HepG2 (cell line): ENCODE results near the gene GAS6. TPM values are rescaled to one million over a fixed set of nuclear protein-coding genes. Genes with fewer than 3 reads are reported as not detected.
A peak's percentile ranks its signal among the peaks of the same experiment; 100 is the strongest.

ENCODE experiments used
- ARNT ChIP-seq: fragments of 450-650 bp; IDR thresholded peaks from 2 replicates; pipeline ENCODE4 v1.6.1; 2017
- ARNTL ChIP-seq: sonication (generic); formaldehyde crosslinking; IDR thresholded peaks from 2 replicates; pipeline ENCODE4 v1.4.0; 2020; ENCODE audit warnings: mild to moderate bottlenecking, missing genetic modification reagents
- ATF7 ChIP-seq, 2 experiments: fragments of 450-650 bp in 1 of 2; sonication (generic) in 1 of 2; formaldehyde crosslinking in 1 of 2; IDR thresholded peaks; 2 replicates each; pipeline versions ENCODE4 v1.4.0 to v1.6.1; 2016 to 2020; ENCODE audit warnings: antibody characterized with exemption in 1 of 2, mild to moderate bottlenecking in 1 of 2, missing genetic modification reagents in 1 of 2
- ATM ChIP-seq: fragments of 450-650 bp; IDR thresholded peaks from 2 replicates; pipeline ENCODE4 v1.7.1; 2017; ENCODE audit warnings: mild to moderate bottlenecking, borderline replicate concordance
- CBFB ChIP-seq: sonication (generic); formaldehyde crosslinking; IDR thresholded peaks from 2 replicates; pipeline ENCODE4 v1.4.0; 2020; ENCODE audit warnings: missing genetic modification reagents
- CREB1 ChIP-seq, 2 experiments: fragments of 450-650 bp in 1 of 2; IDR thresholded peaks; 2 replicates each; pipeline ENCODE4 v1.6.1; 2016 to 2017; ENCODE audit warnings: control low read depth in 1 of 2, mild to moderate bottlenecking in 1 of 2, missing compliant biosample characterization in 1 of 2, missing genetic modification characterization in 1 of 2
- EEA1 ChIP-seq: sonication (generic); formaldehyde crosslinking; IDR thresholded peaks from 2 replicates; pipeline ENCODE4 v1.5.1; 2020; ENCODE audit warnings: mild to moderate bottlenecking, missing genetic modification reagents, borderline replicate concordance
- FOXA1 ChIP-seq, 2 experiments: fragments of 450-650 bp in 1 of 2; sonication (generic) in 1 of 2; formaldehyde crosslinking in 1 of 2; IDR thresholded peaks; 2 replicates each; pipeline versions ENCODE4 v1.4.0 to v1.6.1; 2016 to 2020; ENCODE audit warnings: missing genetic modification reagents in 1 of 2
- FOXA3 ChIP-seq: IDR thresholded peaks from 2 replicates; pipeline ENCODE4 v1.6.1; 2016; ENCODE audit warnings: missing genetic modification reagents, missing compliant biosample characterization
- GATAD1 ChIP-seq: IDR thresholded peaks from 2 replicates; pipeline ENCODE4 v1.6.1; 2016; ENCODE audit warnings: missing genetic modification reagents, missing compliant biosample characterization
- IKZF1 ChIP-seq: fragments of 450-650 bp; IDR thresholded peaks from 2 replicates; pipeline ENCODE4 v1.7.1; 2016
- MEIS2 ChIP-seq: sonication (generic); formaldehyde crosslinking; IDR thresholded peaks from 2 replicates; pipeline ENCODE4 v1.9.0; 2021; ENCODE audit warnings: mild to moderate bottlenecking, missing genetic modification reagents
- NFIB ChIP-seq: sonication (generic); formaldehyde crosslinking; IDR thresholded peaks from 2 replicates; pipeline ENCODE4 v1.9.0; 2021; ENCODE audit warnings: missing genetic modification reagents, mild to moderate bottlenecking, borderline replicate concordance
- SKI ChIP-seq: fragments of 450-650 bp; IDR thresholded peaks from one replicate; pipeline ENCODE4 v1.6.1; 2018; ENCODE audit warnings: mild to moderate bottlenecking; ENCODE audit not compliant: partially characterized antibody
- SP1 ChIP-seq, 2 experiments: fragments of 450-650 bp in 1 of 2; sonication (generic) in 1 of 2; formaldehyde crosslinking in 1 of 2; IDR thresholded peaks; 2 replicates each; pipeline versions ENCODE4 v1.4.0 to v1.6.1; 2016 to 2020; ENCODE audit warnings: missing genetic modification reagents in 1 of 2
- TIGD3 ChIP-seq: sonication (generic); formaldehyde crosslinking; IDR thresholded peaks from 2 replicates; pipeline ENCODE4 v1.5.1; 2020; ENCODE audit warnings: mild to moderate bottlenecking, missing genetic modification reagents, borderline replicate concordance
- XBP1 ChIP-seq: sonication (generic); formaldehyde crosslinking; IDR thresholded peaks from 2 replicates; pipeline ENCODE4 v1.5.0; 2020; ENCODE audit warnings: missing genetic modification reagents
- ZBTB26 ChIP-seq: IDR thresholded peaks from 2 replicates; pipeline ENCODE4 v1.6.1; 2016; ENCODE audit warnings: missing compliant biosample characterization, missing genetic modification reagents, borderline replicate concordance
- ZBTB7A ChIP-seq: sonication (generic); formaldehyde crosslinking; IDR thresholded peaks from 2 replicates; pipeline ENCODE4 v1.8.0; 2022; ENCODE audit warnings: mild to moderate bottlenecking, missing genetic modification reagents
- ZNF207 ChIP-seq: fragments of 450-650 bp; IDR thresholded peaks from 2 replicates; pipeline ENCODE4 v1.6.1; 2016; ENCODE audit warnings: antibody characterized with exemption, borderline replicate concordance
- ZNF556 ChIP-seq: sonication (generic); formaldehyde crosslinking; IDR thresholded peaks from 2 replicates; pipeline ENCODE4 v1.4.0; 2020; ENCODE audit warnings: mild to moderate bottlenecking, missing genetic modification reagents, borderline replicate concordance
- ZNF691 ChIP-seq: sonication (generic); formaldehyde crosslinking; IDR thresholded peaks from 2 replicates; pipeline ENCODE4 v1.4.0; 2020; ENCODE audit warnings: missing genetic modification reagents, low read depth, mild to moderate bottlenecking, borderline replicate concordance
- ZNF883 ChIP-seq: sonication (generic); formaldehyde crosslinking; IDR thresholded peaks from 2 replicates; pipeline ENCODE4 v1.5.1; 2020; ENCODE audit warnings: mild to moderate bottlenecking, missing genetic modification reagents; ENCODE audit errors: not compliant biosample characterization
- ZZZ3 ChIP-seq: sonication (generic); formaldehyde crosslinking; IDR thresholded peaks from 2 replicates; pipeline ENCODE4 v1.4.0; 2020; ENCODE audit warnings: missing genetic modification reagents, mild to moderate bottlenecking, borderline replicate concordance
- polyA plus RNA-seq, 8 experiments: library from polyadenylated mRNA; depleted of rRNA in 3 of 8; stranded (reverse) in 7 of 8; unstranded in 1 of 8; fragments of >200 nt; fragmentation: Illumina TruSeq in 4 of 8; extraction: Trizol in 4 of 8; gene quantifications; 2 replicates each; pipeline versions ENCODE4 v1.2.1 to v1.2.3, GENCODE V29; 2011 to 2016; ENCODE audit warnings: low read depth in 4 of 8, missing spikeins in 1 of 8, mixed read lengths in 1 of 8; ENCODE audit not compliant: insufficient read depth in 1 of 8
- total RNA-seq, 5 experiments: library from RNA; depleted of rRNA; stranded (reverse); fragments of >200 nt; fragmentation: Illumina TruSeq; extraction: Trizol; gene quantifications; 2 replicates each; pipeline ENCODE4 v1.2.3, GENCODE V29; 2016; ENCODE audit warnings: low read depth in 1 of 5

The GAS6 gene
- total and polyA plus RNA-seq, 2 of the 13 experiments (the other 11 are each of a cell fraction or from before 2014, with no cell fraction given): 0.09 to 0.24 TPM

GRCh38 chr13:113786262-113786841 lies 77.5 kb downstream of the GAS6 start (continued):
- peak; percentile 64 for TF ChIP-seq ATF7 (IDR thresholded peaks at IDR 0.05)
- no peak for TF ChIP-seq ATF7 (CRISPR knock-in tag; IDR thresholded peaks at IDR 0.05)
- no peak for TF ChIP-seq NFIB (CRISPR knock-in tag)
- TF ChIP-seq FOXA1 (IDR thresholded peaks at IDR 0.05): peak; percentile 8; the same call in 1 of the 2 replicates
- no peak for TF ChIP-seq FOXA1 (CRISPR knock-in tag; IDR thresholded peaks at IDR 0.05)
- TF ChIP-seq ATM: peak; percentile 30; the same call in 1 of the 2 replicates
- TF ChIP-seq FOXA3 (CRISPR knock-in tag): no peak
- no peak for TF ChIP-seq ARNT
- no peak for TF ChIP-seq ZBTB7A (CRISPR knock-in tag)
- TF ChIP-seq MEIS2 (CRISPR knock-in tag): no peak
- no peak for TF ChIP-seq ZNF691 (CRISPR knock-in tag)
- no peak for TF ChIP-seq ZZZ3 (CRISPR knock-in tag)
- no peak for TF ChIP-seq ZNF883 (CRISPR knock-in tag)
- no peak for TF ChIP-seq ZNF556
- TF ChIP-seq TIGD3 (CRISPR knock-in tag): no peak
- TF ChIP-seq EEA1 (CRISPR knock-in tag): no peak
- peak; percentile 99 for TF ChIP-seq CREB1 (IDR thresholded peaks at IDR 0.05)
- TF ChIP-seq CREB1 (CRISPR knock-in tag; IDR thresholded peaks at IDR 0.05): no peak
- TF ChIP-seq IKZF1: 0 out of 2 replicates have a peak, but pooled peaks have one; percentile 57
- TF ChIP-seq XBP1: no peak
- TF ChIP-seq ARNTL (CRISPR knock-in tag): no peak
- TF ChIP-seq CBFB: no peak
- 0 out of 2 replicates have a peak, but pooled peaks have one; percentile 81 for TF ChIP-seq ZNF207
- TF ChIP-seq ZBTB26 (CRISPR knock-in tag): no peak
- TF ChIP-seq SP1 (IDR thresholded peaks at IDR 0.05): 0 out of 2 replicates have a peak, but pooled peaks have one; percentile 19
- TF ChIP-seq SP1 (CRISPR knock-in tag; IDR thresholded peaks at IDR 0.05): no peak
- TF ChIP-seq GATAD1 (CRISPR knock-in tag): no peak
- TF ChIP-seq SKI: no peak
